ENCODE results near the gene MCM5.

The MCM5 gene

DNA sequence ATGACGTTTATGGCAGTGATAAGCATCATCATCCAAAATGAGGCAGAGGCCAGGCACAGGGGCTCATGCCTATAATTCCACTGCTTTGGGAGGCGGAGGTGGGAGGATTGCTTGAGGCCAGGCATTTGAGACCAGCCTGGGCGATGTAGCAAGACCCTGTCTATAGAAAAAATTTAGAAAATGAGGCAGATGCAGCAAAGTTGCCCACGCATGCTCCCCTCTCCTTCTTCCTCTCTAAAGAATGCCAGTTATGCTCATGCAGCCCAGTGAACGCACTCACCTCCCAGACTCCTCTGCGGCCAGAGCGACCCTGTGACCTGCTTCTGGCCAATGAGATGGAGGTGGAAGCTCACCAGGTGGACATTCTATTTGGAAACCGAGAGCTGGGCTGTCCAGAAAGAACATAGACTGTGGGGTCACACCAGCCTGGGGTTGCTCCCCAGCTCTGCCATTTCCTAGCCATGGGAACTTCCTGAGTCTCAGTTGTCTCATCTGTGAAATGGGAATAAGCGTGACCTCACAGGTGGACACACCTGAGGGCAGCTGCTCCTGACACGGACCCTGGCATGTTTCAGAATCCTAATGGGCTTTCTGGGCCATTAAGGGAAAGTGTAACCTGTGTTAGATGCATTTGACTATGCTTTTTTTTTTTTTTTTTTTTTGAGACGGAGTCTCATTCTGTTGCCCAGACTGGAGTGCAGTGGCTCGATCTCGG, 44.9 kb downstream of the MCM5 start:
- no peak overlapping the region for H3K4me2 ChIP-seq (ENCODE audit: low read length)
- no peaks in the 10 kb centered on the region for H3K27me3 ChIP-seq (ENCODE audit: control insufficient read depth, insufficient read depth, low read length)
- H3K9ac ChIP-seq: no peak overlapping the region
- H3K36me3 ChIP-seq (ENCODE audit: control insufficient read depth, insufficient read depth, low read length): no peaks in the 10 kb centered on the region
- TF ChIP-seq, protein P1, sequence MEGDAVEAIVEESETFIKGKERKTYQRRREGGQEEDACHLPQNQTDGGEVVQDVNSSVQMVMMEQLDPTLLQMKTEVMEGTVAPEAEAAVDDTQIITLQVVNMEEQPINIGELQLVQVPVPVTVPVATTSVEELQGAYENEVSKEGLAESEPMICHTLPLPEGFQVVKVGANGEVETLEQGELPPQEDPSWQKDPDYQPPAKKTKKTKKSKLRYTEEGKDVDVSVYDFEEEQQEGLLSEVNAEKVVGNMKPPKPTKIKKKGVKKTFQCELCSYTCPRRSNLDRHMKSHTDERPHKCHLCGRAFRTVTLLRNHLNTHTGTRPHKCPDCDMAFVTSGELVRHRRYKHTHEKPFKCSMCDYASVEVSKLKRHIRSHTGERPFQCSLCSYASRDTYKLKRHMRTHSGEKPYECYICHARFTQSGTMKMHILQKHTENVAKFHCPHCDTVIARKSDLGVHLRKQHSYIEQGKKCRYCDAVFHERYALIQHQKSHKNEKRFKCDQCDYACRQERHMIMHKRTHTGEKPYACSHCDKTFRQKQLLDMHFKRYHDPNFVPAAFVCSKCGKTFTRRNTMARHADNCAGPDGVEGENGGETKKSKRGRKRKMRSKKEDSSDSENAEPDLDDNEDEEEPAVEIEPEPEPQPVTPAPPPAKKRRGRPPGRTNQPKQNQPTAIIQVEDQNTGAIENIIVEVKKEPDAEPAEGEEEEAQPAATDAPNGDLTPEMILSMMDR (IDR thresholded peaks at IDR 0.05): no peak
- no peak overlapping the region for H3K27ac ChIP-seq
- no peak overlapping the region for H2AFZ ChIP-seq
- H3K4me3 ChIP-seq (ENCODE audit: low read depth, low read length): no peak overlapping the region
- H3K79me2 ChIP-seq: no peaks in the 10 kb centered on the region
- H3K4me1 ChIP-seq: no peaks in the 10 kb centered on the region
- H3K9me3 ChIP-seq (ENCODE audit: control insufficient read depth, low read length): no peaks in the 10 kb centered on the region

DNA sequence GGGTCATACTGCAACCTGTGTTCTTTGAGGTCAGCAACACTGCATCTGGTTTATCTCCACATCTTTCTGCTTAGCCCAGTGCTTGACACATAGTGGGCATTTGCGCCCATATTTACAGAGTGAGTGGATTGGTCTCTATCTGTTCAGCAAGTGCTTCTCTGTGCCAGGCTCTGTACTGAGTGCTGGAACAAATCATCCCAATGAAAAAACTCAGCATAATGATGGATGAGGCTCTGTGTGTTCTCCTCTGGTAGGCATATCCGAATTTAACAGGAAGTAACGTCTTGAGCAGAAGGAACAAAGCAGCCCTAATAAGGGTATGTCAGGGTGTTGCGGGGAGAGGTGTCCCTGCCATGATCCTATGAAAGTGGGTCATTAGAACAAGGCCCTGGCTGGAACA, 46.0 kb downstream of the MCM5 start:
- H3K27me3 ChIP-seq (ENCODE audit: control insufficient read depth, insufficient read depth, low read length): no peaks in the 10 kb centered on the region
- TF ChIP-seq, protein P1 (IDR thresholded peaks at IDR 0.05): no peak
- no peaks in the 10 kb centered on the region for H3K79me2 ChIP-seq
- H2AFZ ChIP-seq: no peak overlapping the region
- H3K36me3 ChIP-seq (ENCODE audit: control insufficient read depth, insufficient read depth, low read length): no peaks in the 10 kb centered on the region
- no peak overlapping the region for H3K4me2 ChIP-seq (ENCODE audit: low read length)
- H3K4me1 ChIP-seq: no peaks in the 10 kb centered on the region
- no peaks in the 10 kb centered on the region for H3K9me3 ChIP-seq (ENCODE audit: control insufficient read depth, low read length)
- no peak overlapping the region for H3K27ac ChIP-seq
- no peak overlapping the region for H3K9ac ChIP-seq
- H3K4me3 ChIP-seq (ENCODE audit: low read depth, low read length): no peak overlapping the region

DNA sequence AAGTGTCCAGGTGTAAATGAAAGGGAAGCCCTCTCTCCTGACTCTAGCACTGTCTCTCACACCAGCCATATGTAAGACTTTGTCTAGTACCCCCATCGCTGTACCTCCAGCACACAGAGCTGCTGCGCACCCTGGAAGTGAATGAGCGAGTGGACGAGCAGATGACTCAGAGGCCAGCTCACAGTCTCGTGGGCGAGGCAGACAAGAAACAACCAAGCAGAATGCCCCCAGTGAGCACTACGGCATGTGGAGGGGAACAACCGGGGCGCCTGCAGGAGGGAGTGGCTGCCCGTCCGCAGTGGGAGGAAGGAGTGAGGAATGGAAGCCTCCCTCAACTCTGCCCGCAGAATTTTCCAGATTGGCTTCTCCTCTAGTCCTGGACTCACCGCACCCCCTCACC, 46.4 kb downstream of the MCM5 start:
- Histone ChIP-seq H3K79me2 (no peaks in the 10 kb centered on the region), H3K27me3 (ENCODE audit: control insufficient read depth, insufficient read depth, low read length) (no peaks in the 10 kb centered on the region), H3K4me3 (ENCODE audit: low read depth, low read length) (no peak overlapping the region), H3K27ac (no peak overlapping the region), H3K4me2 (ENCODE audit: low read length) (no peak overlapping the region), H3K9ac (no peak overlapping the region), H3K9me3 (ENCODE audit: control insufficient read depth, low read length) (no peaks in the 10 kb centered on the region), H3K36me3 (ENCODE audit: control insufficient read depth, insufficient read depth, low read length) (no peaks in the 10 kb centered on the region), H2AFZ (no peak overlapping the region), H3K4me1 (no peaks in the 10 kb centered on the region)
- TF ChIP-seq, protein P1 (IDR thresholded peaks at IDR 0.05): no peak

DNA sequence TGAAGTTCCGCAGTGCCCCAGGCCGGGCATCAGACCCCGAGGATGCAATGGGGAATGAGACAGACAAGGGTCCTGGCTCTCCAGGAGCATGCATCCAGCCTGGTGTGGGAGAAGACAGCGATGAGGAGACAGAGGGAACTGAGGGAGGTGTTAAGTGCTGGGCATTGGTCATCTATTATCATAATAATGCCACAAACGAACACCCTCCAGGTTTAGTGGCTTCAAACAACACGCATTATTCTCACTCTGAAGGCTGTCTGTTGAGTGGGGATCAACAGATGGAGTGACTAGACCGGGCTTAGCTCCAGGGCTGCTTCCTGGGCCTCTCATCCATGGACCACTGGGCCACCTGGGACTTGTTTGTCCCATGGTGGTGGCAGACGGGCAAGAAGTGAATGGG, 48.6 kb downstream of the MCM5 start:
- no peaks in the 10 kb centered on the region for H3K27me3 ChIP-seq (ENCODE audit: control insufficient read depth, insufficient read depth, low read length)
- no peaks in the 10 kb centered on the region for H3K79me2 ChIP-seq
- no peaks in the 10 kb centered on the region for H3K9me3 ChIP-seq (ENCODE audit: control insufficient read depth, low read length)
- H3K27ac ChIP-seq: no peak overlapping the region
- no peak overlapping the region for H3K4me3 ChIP-seq (ENCODE audit: low read depth, low read length)
- TF ChIP-seq, protein P1 (IDR thresholded peaks at IDR 0.05): no peak
- no peaks in the 10 kb centered on the region for H3K4me1 ChIP-seq
- no peaks in the 10 kb centered on the region for H3K36me3 ChIP-seq (ENCODE audit: control insufficient read depth, insufficient read depth, low read length)
- no peak overlapping the region for H2AFZ ChIP-seq
- no peak overlapping the region for H3K4me2 ChIP-seq (ENCODE audit: low read length)
- H3K9ac ChIP-seq: no peak overlapping the region

All from parathyroid adenoma (tissue), 2 donors.